HepG2 (cell line): ENCODE data around the gene GPR17. TPM values are rescaled to one million over a fixed set of nuclear protein-coding genes. Genes with fewer than 3 reads are reported as not detected.

Experiments used
- BHLHE40 ChIP-seq: IDR thresholded peaks from 2 replicates; pipeline ENCODE4 v1.6.1; 2011; ENCODE audit warnings: low read length, improper control_type of control experiment
- FOXK2 ChIP-seq: fragments of 450-650 bp; IDR thresholded peaks from 2 replicates; pipeline ENCODE4 v1.6.1; 2016
- NCOA1 ChIP-seq: sonication (generic); formaldehyde crosslinking; IDR thresholded peaks from 2 replicates; pipeline ENCODE4 v1.9.0; 2021; ENCODE audit warnings: missing genetic modification reagents
- RFX3 ChIP-seq: IDR thresholded peaks from 2 replicates; pipeline ENCODE4 v1.6.1; 2016; ENCODE audit warnings: missing biosample characterization, missing genetic modification reagents
- ZKSCAN8 ChIP-seq: IDR thresholded peaks from 2 replicates; pipeline ENCODE4 v1.6.1; 2016; ENCODE audit warnings: borderline replicate concordance, missing genetic modification reagents, missing compliant biosample characterization
- ZNF331 ChIP-seq: sonication (generic); formaldehyde crosslinking; IDR thresholded peaks from 2 replicates; pipeline ENCODE4 v1.4.0; 2020; ENCODE audit warnings: missing genetic modification reagents
- polyA plus RNA-seq, 8 experiments: library from polyadenylated mRNA; depleted of rRNA in 3 of 8; stranded (reverse) in 7 of 8; unstranded in 1 of 8; fragments of >200 nt; fragmentation: Illumina TruSeq in 4 of 8; extraction: Trizol in 4 of 8; gene quantifications; 2 replicates each; pipeline versions ENCODE4 v1.2.1 to v1.2.3, GENCODE V29; 2011 to 2016; ENCODE audit warnings: low read depth in 4 of 8, missing spikeins in 1 of 8, mixed read lengths in 1 of 8; ENCODE audit not compliant: insufficient read depth in 1 of 8
- total RNA-seq, 5 experiments: library from RNA; depleted of rRNA; stranded (reverse); fragments of >200 nt; fragmentation: Illumina TruSeq; extraction: Trizol; gene quantifications; 2 replicates each; pipeline ENCODE4 v1.2.3, GENCODE V29; 2016; ENCODE audit warnings: low read depth in 1 of 5
- TF ChIP-seq, protein P1 (sequence below), 2 experiments: fragments of 450-650 bp in 1 of 2; sonication (generic) in 1 of 2; formaldehyde crosslinking in 1 of 2; IDR thresholded peaks; 2 replicates each; pipeline versions ENCODE4 v1.6.1 to v1.8.0; 2016 to 2022; ENCODE audit warnings: antibody characterized with exemption in 1 of 2, mild to moderate bottlenecking in 1 of 2, missing genetic modification reagents in 1 of 2
- TF ChIP-seq, protein P2 (sequence below): sonication (generic); formaldehyde crosslinking; IDR thresholded peaks from 2 replicates; pipeline ENCODE4 v1.4.0; 2020; ENCODE audit warnings: missing genetic modification reagents, borderline replicate concordance
- TF ChIP-seq, protein P3 (sequence below): sonication (generic); formaldehyde crosslinking; IDR thresholded peaks from 2 replicates; pipeline ENCODE4 v1.4.0; 2020; ENCODE audit warnings: mild to moderate bottlenecking, missing genetic modification reagents
- TF ChIP-seq, protein P4 (sequence below): sonication (generic); formaldehyde crosslinking; IDR thresholded peaks from 2 replicates; pipeline ENCODE4 v1.4.0; 2020; ENCODE audit warnings: low read depth, mild to moderate bottlenecking, missing genetic modification reagents
- TF ChIP-seq, protein P5 (sequence below): sonication (generic); formaldehyde crosslinking; IDR thresholded peaks from 2 replicates; pipeline ENCODE4 v1.8.1; 2023; ENCODE audit warnings: mild to moderate bottlenecking, missing genetic modification reagents, borderline replicate concordance

GPR17 gene
- total and polyA plus RNA-seq, 2 of the 13 experiments (the other 11 are each of a cell fraction or from before 2014, with no cell fraction given) = not detected

DNA sequence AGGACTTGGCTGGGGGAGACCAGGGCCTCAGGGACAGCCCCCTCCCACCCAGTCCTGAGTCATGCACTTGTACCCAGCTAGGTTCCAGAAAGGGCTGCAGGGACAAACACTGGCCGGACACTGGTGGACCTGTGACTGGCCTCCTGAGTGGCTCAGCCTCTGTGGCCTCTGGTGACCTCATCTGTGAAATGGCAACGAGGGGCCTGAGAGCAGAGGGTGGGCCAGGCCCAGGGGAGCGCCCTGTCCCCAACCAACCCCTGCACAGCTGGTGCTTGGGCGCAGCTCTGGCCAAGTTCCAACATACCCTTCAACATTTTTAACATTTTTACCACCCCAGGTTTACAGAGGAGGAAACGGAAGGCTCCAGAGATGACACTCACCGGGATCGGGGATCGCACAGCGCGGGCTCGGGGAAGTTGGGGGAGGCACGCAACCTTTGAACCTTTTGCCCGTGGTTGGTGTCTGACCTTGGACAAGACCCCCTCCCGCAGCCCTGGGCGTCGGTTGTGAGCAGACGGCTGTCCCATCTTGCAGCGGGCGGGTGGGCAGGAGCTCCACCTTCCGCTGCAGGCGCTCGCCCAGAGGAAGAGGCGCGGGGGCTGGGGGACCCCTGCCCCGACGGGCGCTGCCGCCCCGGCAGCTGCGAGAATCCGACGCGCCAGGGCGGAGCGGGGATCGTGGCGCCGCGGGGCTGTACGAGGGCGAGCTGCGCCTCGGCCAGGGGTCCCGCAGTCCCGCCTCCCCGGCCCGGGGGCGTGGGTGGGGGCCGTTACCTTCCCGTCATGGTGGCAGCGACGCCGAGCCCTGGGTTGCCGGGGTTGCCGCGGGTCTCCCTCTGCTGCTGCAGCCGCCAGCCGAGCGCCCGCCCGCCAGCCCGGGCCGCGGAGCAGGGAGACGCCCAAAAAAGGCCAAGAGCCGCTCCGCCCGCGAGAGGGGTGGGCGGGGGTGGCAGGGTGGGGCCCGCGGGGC, 28.6 kb downstream of the GPR17 start (continued):
- TF ChIP-seq, protein P1, sequence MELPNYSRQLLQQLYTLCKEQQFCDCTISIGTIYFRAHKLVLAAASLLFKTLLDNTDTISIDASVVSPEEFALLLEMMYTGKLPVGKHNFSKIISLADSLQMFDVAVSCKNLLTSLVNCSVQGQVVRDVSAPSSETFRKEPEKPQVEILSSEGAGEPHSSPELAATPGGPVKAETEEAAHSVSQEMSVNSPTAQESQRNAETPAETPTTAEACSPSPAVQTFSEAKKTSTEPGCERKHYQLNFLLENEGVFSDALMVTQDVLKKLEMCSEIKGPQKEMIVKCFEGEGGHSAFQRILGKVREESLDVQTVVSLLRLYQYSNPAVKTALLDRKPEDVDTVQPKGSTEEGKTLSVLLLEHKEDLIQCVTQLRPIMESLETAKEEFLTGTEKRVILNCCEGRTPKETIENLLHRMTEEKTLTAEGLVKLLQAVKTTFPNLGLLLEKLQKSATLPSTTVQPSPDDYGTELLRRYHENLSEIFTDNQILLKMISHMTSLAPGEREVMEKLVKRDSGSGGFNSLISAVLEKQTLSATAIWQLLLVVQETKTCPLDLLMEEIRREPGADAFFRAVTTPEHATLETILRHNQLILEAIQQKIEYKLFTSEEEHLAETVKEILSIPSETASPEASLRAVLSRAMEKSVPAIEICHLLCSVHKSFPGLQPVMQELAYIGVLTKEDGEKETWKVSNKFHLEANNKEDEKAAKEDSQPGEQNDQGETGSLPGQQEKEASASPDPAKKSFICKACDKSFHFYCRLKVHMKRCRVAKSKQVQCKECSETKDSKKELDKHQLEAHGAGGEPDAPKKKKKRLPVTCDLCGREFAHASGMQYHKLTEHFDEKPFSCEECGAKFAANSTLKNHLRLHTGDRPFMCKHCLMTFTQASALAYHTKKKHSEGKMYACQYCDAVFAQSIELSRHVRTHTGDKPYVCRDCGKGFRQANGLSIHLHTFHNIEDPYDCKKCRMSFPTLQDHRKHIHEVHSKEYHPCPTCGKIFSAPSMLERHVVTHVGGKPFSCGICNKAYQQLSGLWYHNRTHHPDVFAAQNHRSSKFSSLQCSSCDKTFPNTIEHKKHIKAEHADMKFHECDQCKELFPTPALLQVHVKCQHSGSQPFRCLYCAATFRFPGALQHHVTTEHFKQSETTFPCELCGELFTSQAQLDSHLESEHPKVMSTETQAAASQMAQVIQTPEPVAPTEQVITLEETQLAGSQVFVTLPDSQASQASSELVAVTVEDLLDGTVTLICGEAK (IDR thresholded peaks at IDR 0.05) = no peak
- TF ChIP-seq, protein P1 (CRISPR knock-in tag; IDR thresholded peaks at IDR 0.05) = no peak
- TF ChIP-seq BHLHE40 (no peak), ZKSCAN8 (CRISPR knock-in tag) (no peak), NCOA1 (no peak), FOXK2 (no peak), ZNF331 (CRISPR knock-in tag) (no peak), RFX3 (CRISPR knock-in tag) (no peak)
- TF ChIP-seq, protein P2, sequence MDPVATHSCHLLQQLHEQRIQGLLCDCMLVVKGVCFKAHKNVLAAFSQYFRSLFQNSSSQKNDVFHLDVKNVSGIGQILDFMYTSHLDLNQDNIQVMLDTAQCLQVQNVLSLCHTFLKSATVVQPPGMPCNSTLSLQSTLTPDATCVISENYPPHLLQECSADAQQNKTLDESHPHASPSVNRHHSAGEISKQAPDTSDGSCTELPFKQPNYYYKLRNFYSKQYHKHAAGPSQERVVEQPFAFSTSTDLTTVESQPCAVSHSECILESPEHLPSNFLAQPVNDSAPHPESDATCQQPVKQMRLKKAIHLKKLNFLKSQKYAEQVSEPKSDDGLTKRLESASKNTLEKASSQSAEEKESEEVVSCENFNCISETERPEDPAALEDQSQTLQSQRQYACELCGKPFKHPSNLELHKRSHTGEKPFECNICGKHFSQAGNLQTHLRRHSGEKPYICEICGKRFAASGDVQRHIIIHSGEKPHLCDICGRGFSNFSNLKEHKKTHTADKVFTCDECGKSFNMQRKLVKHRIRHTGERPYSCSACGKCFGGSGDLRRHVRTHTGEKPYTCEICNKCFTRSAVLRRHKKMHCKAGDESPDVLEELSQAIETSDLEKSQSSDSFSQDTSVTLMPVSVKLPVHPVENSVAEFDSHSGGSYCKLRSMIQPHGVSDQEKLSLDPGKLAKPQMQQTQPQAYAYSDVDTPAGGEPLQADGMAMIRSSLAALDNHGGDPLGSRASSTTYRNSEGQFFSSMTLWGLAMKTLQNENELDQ (CRISPR knock-in tag) = no peak
- TF ChIP-seq, protein P3, sequence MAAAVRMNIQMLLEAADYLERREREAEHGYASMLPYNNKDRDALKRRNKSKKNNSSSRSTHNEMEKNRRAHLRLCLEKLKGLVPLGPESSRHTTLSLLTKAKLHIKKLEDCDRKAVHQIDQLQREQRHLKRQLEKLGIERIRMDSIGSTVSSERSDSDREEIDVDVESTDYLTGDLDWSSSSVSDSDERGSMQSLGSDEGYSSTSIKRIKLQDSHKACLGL (CRISPR knock-in tag) = 0 out of 2 replicates have a peak, but pooled peaks have one; percentile 62
- TF ChIP-seq, protein P4, sequence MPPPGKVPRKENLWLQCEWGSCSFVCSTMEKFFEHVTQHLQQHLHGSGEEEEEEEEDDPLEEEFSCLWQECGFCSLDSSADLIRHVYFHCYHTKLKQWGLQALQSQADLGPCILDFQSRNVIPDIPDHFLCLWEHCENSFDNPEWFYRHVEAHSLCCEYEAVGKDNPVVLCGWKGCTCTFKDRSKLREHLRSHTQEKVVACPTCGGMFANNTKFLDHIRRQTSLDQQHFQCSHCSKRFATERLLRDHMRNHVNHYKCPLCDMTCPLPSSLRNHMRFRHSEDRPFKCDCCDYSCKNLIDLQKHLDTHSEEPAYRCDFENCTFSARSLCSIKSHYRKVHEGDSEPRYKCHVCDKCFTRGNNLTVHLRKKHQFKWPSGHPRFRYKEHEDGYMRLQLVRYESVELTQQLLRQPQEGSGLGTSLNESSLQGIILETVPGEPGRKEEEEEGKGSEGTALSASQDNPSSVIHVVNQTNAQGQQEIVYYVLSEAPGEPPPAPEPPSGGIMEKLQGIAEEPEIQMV (CRISPR knock-in tag) = no peak
- TF ChIP-seq, protein P5, sequence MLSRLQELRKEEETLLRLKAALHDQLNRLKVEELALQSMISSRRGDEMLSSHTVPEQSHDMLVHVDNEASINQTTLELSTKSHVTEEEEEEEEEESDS (CRISPR knock-in tag) = peak; percentile 42; the same call in 1 of the 2 replicates
